H9 (cell line): ENCODE results near the gene SHMT2. TPM values are rescaled to one million over a fixed set of nuclear protein-coding genes. Genes with fewer than 3 reads are reported as not detected.

ENCODE experiments used
- DNase-seq: peaks from one replicate; pipeline ENCODE4 v3.0.0-alpha.2; 2017
- H2AFZ ChIP-seq: one replicate; pipeline ENCODE4 v1.6.1; 2013; ENCODE audit warnings: mild to moderate bottlenecking, low read length, control low read depth, moderate library complexity
- H2AK5ac ChIP-seq: 2 replicates; pipeline ENCODE4 v1.6.1; 2013; ENCODE audit warnings: low read length, control low read depth, mixed read lengths; ENCODE audit not compliant: insufficient read length
- H2BK120ac ChIP-seq: one replicate; pipeline ENCODE4 v1.6.1; 2013; ENCODE audit warnings: low read depth, mild to moderate bottlenecking, low read length, control low read depth, inconsistent platforms; ENCODE audit not compliant: poor library complexity, severe bottlenecking
- H2BK12ac ChIP-seq: 2 replicates; pipeline ENCODE4 v1.6.1; 2013; ENCODE audit warnings: low read length, control low read depth, mixed read lengths, low read depth; ENCODE audit not compliant: insufficient read length
- H2BK15ac ChIP-seq: 2 replicates; pipeline ENCODE4 v1.6.1; 2013; ENCODE audit warnings: low read depth, low read length, control low read depth
- H2BK20ac ChIP-seq: one replicate; pipeline ENCODE4 v1.6.1; 2013; ENCODE audit warnings: low read depth, mild to moderate bottlenecking, low read length, control low read depth, inconsistent platforms; ENCODE audit not compliant: poor library complexity, severe bottlenecking
- H2BK5ac ChIP-seq: 2 replicates; pipeline ENCODE4 v1.6.1; 2013; ENCODE audit warnings: low read length, control low read depth, mixed read lengths; ENCODE audit not compliant: insufficient read length
- H3K14ac ChIP-seq: 2 replicates; pipeline ENCODE4 v1.6.1; 2013; ENCODE audit warnings: low read length, control low read depth; ENCODE audit not compliant: insufficient read depth
- H3K18ac ChIP-seq: 2 replicates; pipeline ENCODE4 v1.6.1; 2013; ENCODE audit warnings: low read depth, mild to moderate bottlenecking, mixed read lengths, low read length, control low read depth; ENCODE audit not compliant: insufficient read length
- H3K23ac ChIP-seq: 2 replicates; pipeline ENCODE4 v1.6.1; 2013; ENCODE audit warnings: low read length, control low read depth, mixed read lengths, low read depth; ENCODE audit not compliant: insufficient read length
- H3K23me2 ChIP-seq: 2 replicates; pipeline ENCODE4 v1.6.1; 2013; ENCODE audit warnings: low read depth, mild to moderate bottlenecking, mixed read lengths, low read length, control low read depth; ENCODE audit not compliant: insufficient read length, poor library complexity, severe bottlenecking
- H3K27ac ChIP-seq: 2 replicates; pipeline ENCODE4 v1.5.1; 2013; ENCODE audit warnings: low read length, control low read depth, mixed read lengths, low read depth; ENCODE audit not compliant: insufficient read length
- H3K27me3 ChIP-seq: 2 replicates; pipeline ENCODE4 v1.6.1; 2013; ENCODE audit warnings: low read length, control low read depth, inconsistent platforms; ENCODE audit not compliant: insufficient read depth
- H3K4ac ChIP-seq: 2 replicates; pipeline ENCODE4 v1.6.1; 2013; ENCODE audit warnings: low read depth, mild to moderate bottlenecking, control low read depth, inconsistent platforms, low read length, moderate library complexity
- H3K4me1 ChIP-seq: 2 replicates; pipeline ENCODE4 v1.6.1; 2013; ENCODE audit warnings: low read length, control low read depth, inconsistent platforms; ENCODE audit not compliant: insufficient read depth
- H3K4me2 ChIP-seq: 2 replicates; pipeline ENCODE4 v1.6.1; 2013; ENCODE audit warnings: low read length, control low read depth, mixed read lengths; ENCODE audit not compliant: insufficient read length, insufficient read depth
- H3K56ac ChIP-seq: 2 replicates; pipeline ENCODE4 v1.6.1; 2013; ENCODE audit warnings: low read depth, mild to moderate bottlenecking, mixed read lengths, low read length, control low read depth; ENCODE audit not compliant: insufficient read length
- H3K79me1 ChIP-seq: 2 replicates; pipeline ENCODE4 v1.6.1; 2013; ENCODE audit warnings: low read depth, mild to moderate bottlenecking, moderate library complexity, low read length, control low read depth, inconsistent platforms; ENCODE audit not compliant: insufficient read depth, poor library complexity, severe bottlenecking
- H3K79me2 ChIP-seq: 2 replicates; pipeline ENCODE4 v1.6.1; 2013; ENCODE audit warnings: low read length, control low read depth, inconsistent platforms; ENCODE audit not compliant: insufficient read depth
- H3K9ac ChIP-seq: 2 replicates; pipeline ENCODE4 v1.6.1; 2013; ENCODE audit warnings: low read length, control low read depth, mixed read lengths; ENCODE audit not compliant: insufficient read length; ENCODE audit errors: extremely low read depth
- H3K9me3 ChIP-seq: one replicate; pipeline ENCODE4 v1.6.1; 2013; ENCODE audit warnings: low read depth, low read length, inconsistent platforms; ENCODE audit not compliant: control insufficient read depth
- H3T11ph ChIP-seq: one replicate; pipeline ENCODE4 v1.6.1; 2013; ENCODE audit warnings: mild to moderate bottlenecking, low read length, control low read depth, inconsistent platforms
- H4K20me1 ChIP-seq: one replicate; pipeline ENCODE4 v1.6.1; 2013; ENCODE audit not compliant: control insufficient read depth, insufficient read length, insufficient read depth
- H4K5ac ChIP-seq: 2 replicates; pipeline ENCODE4 v1.6.1; 2013; ENCODE audit warnings: low read depth, mild to moderate bottlenecking, mixed read lengths, low read length, control low read depth; ENCODE audit not compliant: insufficient read length
- H4K8ac ChIP-seq: replicated peaks from 2 replicates; pipeline ENCODE4 v1.6.1; 2013; ENCODE audit warnings: low read length, control low read depth, mixed read lengths, low read depth; ENCODE audit not compliant: insufficient read length
- H4K91ac ChIP-seq: 2 replicates; pipeline ENCODE4 v1.6.1; 2013; ENCODE audit warnings: low read depth, mild to moderate bottlenecking, moderate library complexity, mixed read lengths, low read length, control low read depth; ENCODE audit not compliant: insufficient read length
- H3K27ac Mint-ChIP-seq, 3 experiments: 2 replicates in 2 of 3; 3 replicates in 1 of 3; pipeline ENCODE4 v1.8.0; 2020 to 2021; ENCODE audit warnings: mixed read lengths in 3 of 3, mild to moderate bottlenecking in 1 of 3, moderate library complexity in 1 of 3
- H3K27me3 Mint-ChIP-seq: 2 replicates; pipeline ENCODE4 v1.8.0; 2021; ENCODE audit warnings: low read depth, mild to moderate bottlenecking, moderate library complexity, mixed read lengths
- H3K36me3 Mint-ChIP-seq, 3 experiments: 2 replicates in 2 of 3; 3 replicates in 1 of 3; pipeline ENCODE4 v1.8.0; 2020 to 2021; ENCODE audit warnings: low read depth in 3 of 3, mixed read lengths in 3 of 3; ENCODE audit not compliant: insufficient read depth in 1 of 3
- H3K4me1 Mint-ChIP-seq, 2 experiments: 2 replicates each; pipeline ENCODE4 v1.8.0; 2020; ENCODE audit warnings: mixed read lengths in 2 of 2
- H3K4me3 Mint-ChIP-seq, 2 experiments: 2 replicates in 1 of 2; 3 replicates in 1 of 2; pipeline ENCODE4 v1.8.0; 2020 to 2021; ENCODE audit warnings: mild to moderate bottlenecking in 2 of 2, mixed read lengths in 2 of 2, moderate library complexity in 1 of 2
- H3K9me3 Mint-ChIP-seq, 2 experiments: 2 replicates in 1 of 2; 3 replicates in 1 of 2; pipeline ENCODE4 v1.8.0; 2020; ENCODE audit warnings: mild to moderate bottlenecking in 2 of 2, mixed read lengths in 2 of 2, moderate library complexity in 1 of 2
- WGBS: extraction: QIAGEN DNeasy Blood & Tissue Kit; methylation state at CpG from one replicate; pipeline ENCODE4 v1.1.7; 2013; ENCODE audit warnings: missing lambda C conversion rate, low lambda C conversion rate, mixed read lengths; ENCODE audit not compliant: insufficient read length; ENCODE audit errors: extremely low coverage; 5-methylcytosine and 5-hydroxymethylcytosine counted together
- total RNA-seq: library from RNA; stranded (reverse); gene quantifications from 2 replicates; pipeline ENCODE4 v1.2.1, GENCODE V29; 2021
- TF ChIP-seq, protein P1 (sequence below): fragments of 200-600 bp; sonication (generic); conservative IDR thresholded peaks from 3 replicates; pipeline ENCODE4 v1.8.0; 2021; ENCODE audit warnings: antibody characterized with exemption, mild to moderate bottlenecking

The SHMT2 gene
- total RNA-seq, 1 experiment from 2014 or later, result 260 TPM

DNA sequence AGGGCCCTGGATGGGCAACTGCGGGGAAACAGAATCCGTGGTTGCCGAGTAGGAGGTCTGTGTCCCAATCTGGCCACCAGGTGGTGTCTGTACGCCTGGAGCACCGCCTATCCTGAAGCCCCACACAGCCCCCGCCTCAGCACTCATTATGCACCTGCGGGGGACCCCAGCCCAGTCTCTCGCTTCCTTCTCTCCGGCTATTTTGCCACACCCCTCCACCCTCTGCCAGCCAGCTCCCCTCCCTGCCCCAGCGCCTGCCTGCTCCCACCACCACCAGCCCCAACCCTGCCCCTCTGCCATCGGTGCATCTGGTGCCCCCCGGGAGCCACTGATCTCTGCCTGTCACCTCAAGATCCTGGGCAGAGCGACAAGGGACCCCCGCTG, 15.1 kb upstream of the SHMT2 start:
- no peak overlapping the region for H2BK20ac ChIP-seq
- H3K79me1 ChIP-seq, result no peaks in the 10 kb centered on the region
- TF ChIP-seq, protein P1, sequence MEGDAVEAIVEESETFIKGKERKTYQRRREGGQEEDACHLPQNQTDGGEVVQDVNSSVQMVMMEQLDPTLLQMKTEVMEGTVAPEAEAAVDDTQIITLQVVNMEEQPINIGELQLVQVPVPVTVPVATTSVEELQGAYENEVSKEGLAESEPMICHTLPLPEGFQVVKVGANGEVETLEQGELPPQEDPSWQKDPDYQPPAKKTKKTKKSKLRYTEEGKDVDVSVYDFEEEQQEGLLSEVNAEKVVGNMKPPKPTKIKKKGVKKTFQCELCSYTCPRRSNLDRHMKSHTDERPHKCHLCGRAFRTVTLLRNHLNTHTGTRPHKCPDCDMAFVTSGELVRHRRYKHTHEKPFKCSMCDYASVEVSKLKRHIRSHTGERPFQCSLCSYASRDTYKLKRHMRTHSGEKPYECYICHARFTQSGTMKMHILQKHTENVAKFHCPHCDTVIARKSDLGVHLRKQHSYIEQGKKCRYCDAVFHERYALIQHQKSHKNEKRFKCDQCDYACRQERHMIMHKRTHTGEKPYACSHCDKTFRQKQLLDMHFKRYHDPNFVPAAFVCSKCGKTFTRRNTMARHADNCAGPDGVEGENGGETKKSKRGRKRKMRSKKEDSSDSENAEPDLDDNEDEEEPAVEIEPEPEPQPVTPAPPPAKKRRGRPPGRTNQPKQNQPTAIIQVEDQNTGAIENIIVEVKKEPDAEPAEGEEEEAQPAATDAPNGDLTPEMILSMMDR, result peak; percentile 85
- no peak overlapping the region for H3K4ac ChIP-seq
- H3K56ac ChIP-seq, result no peak overlapping the region
- H3K9me3 Mint-ChIP-seq, result peaks cover 0 to 2% of the 10 kb centered on the region in 2 experiments; a peak in 1 of 5 replicates
- no peaks in the 10 kb centered on the region for H3K9me3 ChIP-seq
- peaks cover 3% of the 10 kb centered on the region for H4K20me1 ChIP-seq
- H3K18ac ChIP-seq, result no peak overlapping the region
- no peak overlapping the region for H3K23ac ChIP-seq
- H2BK5ac ChIP-seq, result no peak overlapping the region
- H3K14ac ChIP-seq, result no peak overlapping the region
- no peak overlapping the region for H3K9ac ChIP-seq
- H3K4me3 Mint-ChIP-seq, result peak overlapping the region in 1 of 2 experiments; percentile 69; a peak in 2 of 5 replicates
- peaks cover 56% of the 10 kb centered on the region for H3K27me3 Mint-ChIP-seq
- H3K27ac Mint-ChIP-seq, result no peak overlapping the region
- H2AFZ ChIP-seq, result no peak overlapping the region
- no peak overlapping the region for H2AK5ac ChIP-seq
- H3K4me1 Mint-ChIP-seq, result peaks cover 39 to 44% of the 10 kb centered on the region in 2 experiments
- H3K27ac ChIP-seq, result no peak overlapping the region
- WGBS, result no CpG with 5 or more reads among the region's 14 CpGs
- DNase-seq, result peak; percentile 91
- no peak overlapping the region for H2BK15ac ChIP-seq
- H3K4me1 ChIP-seq, result peaks cover 8% of the 10 kb centered on the region
- H3T11ph ChIP-seq, result no peak overlapping the region
- H3K23me2 ChIP-seq, result peaks cover 7% of the 10 kb centered on the region
- H2BK12ac ChIP-seq, result no peak overlapping the region
- no peak overlapping the region for H3K4me2 ChIP-seq
- no peak overlapping the region for H4K8ac ChIP-seq
- H3K27me3 ChIP-seq, result peaks cover 38% of the 10 kb centered on the region
- no peaks in the 10 kb centered on the region for H3K79me2 ChIP-seq
- peaks cover 20 to 27% (median 24%) of the 10 kb centered on the region in 3 experiments for H3K36me3 Mint-ChIP-seq
- no peak overlapping the region for H2BK120ac ChIP-seq
- H4K5ac ChIP-seq, result no peak overlapping the region
- no peak overlapping the region for H4K91ac ChIP-seq
